HUES64 (cell line): ENCODE results near the gene GGACT. TPM values are rescaled to one million over a fixed set of nuclear protein-coding genes. Genes with fewer than 3 reads are reported as not detected.

ENCODE experiments used
- H3K27ac ChIP-seq: 2 replicates; pipeline ENCODE4 v1.7.0; 2013; ENCODE audit warnings: low read depth, low read length, inconsistent platforms
- H3K27me3 ChIP-seq: 2 replicates; pipeline ENCODE4 v1.6.1; 2013; ENCODE audit warnings: mild to moderate bottlenecking, low read length; ENCODE audit not compliant: insufficient read depth
- H3K36me3 ChIP-seq: 2 replicates; pipeline ENCODE4 v1.6.1; 2013; ENCODE audit warnings: mild to moderate bottlenecking, low read length; ENCODE audit not compliant: insufficient read depth
- H3K4me1 ChIP-seq: 2 replicates; pipeline ENCODE4 v1.6.1; 2013; ENCODE audit warnings: mild to moderate bottlenecking, low read length, moderate library complexity; ENCODE audit not compliant: insufficient read depth
- H3K4me3 ChIP-seq: 2 replicates; pipeline ENCODE4 v1.5.1; 2013; ENCODE audit warnings: mild to moderate bottlenecking, low read length, moderate library complexity
- H3K9ac ChIP-seq: 2 replicates; pipeline ENCODE4 v1.6.1; 2013; ENCODE audit warnings: mild to moderate bottlenecking, low read depth, low read length
- H3K9me3 ChIP-seq: 2 replicates; pipeline ENCODE4 v1.6.1; 2013; ENCODE audit warnings: low read depth, low read length; ENCODE audit not compliant: insufficient read depth
- WGBS: fragments of 150-250, 120-280 bp; methylation state at CpG from one replicate; pipeline ENCODE4 v1.1.7; 2013; ENCODE audit warnings: missing lambda C conversion rate; 5-methylcytosine and 5-hydroxymethylcytosine counted together
- polyA plus RNA-seq, 2 experiments: library from polyadenylated mRNA; stranded (reverse); fragments of 50-300 nt; gene quantifications; one replicate each; pipeline ENCODE4 v1.2.3, GENCODE V29; 2013

GGACT gene
- 1.1 TPM for polyA plus RNA-seq (2013, experiment 1 of 2)
- 2.1 TPM for polyA plus RNA-seq (2013, experiment 2 of 2)

- Histone ChIP-seq H3K9ac (peak within 1 kb of the TSS; percentile 74), H3K4me1 (no peaks in the 10 kb centered on the region), H3K9me3 (no peaks in the 10 kb centered on the region), H3K27me3 (peaks cover 7% of the 10 kb centered on the region), H3K36me3 (no peaks in the 10 kb centered on the region), H3K27ac (no peak within 1 kb of the TSS), H3K4me3 (peak within 1 kb of the TSS; percentile 71)
- 12% methylated on average over 82 of the region's 82 CpGs for WGBS
Measured at GRCh38 chr13:100588331-100589177, at the start of gene GGACT. Gene GGACT, minus strand, starts transcription at chr13:100588789. Its CDS starts 56,198 bp downstream, at chr13:100532591.

GRCh38 chr13:100637796-100638195 lies 49.2 kb upstream of the GGACT start:
- Histone ChIP-seq H3K4me3 (no peak overlapping the region), H3K9ac (no peak overlapping the region), H3K27me3 (no peaks in the 10 kb centered on the region), H3K36me3 (peaks cover 84% of the 10 kb centered on the region), H3K9me3 (no peaks in the 10 kb centered on the region), H3K4me1 (no peaks in the 10 kb centered on the region), H3K27ac (no peak overlapping the region)
- 93% methylated on average over 4 of the region's 5 CpGs for whole genome bisulfite sequencing

DNA sequence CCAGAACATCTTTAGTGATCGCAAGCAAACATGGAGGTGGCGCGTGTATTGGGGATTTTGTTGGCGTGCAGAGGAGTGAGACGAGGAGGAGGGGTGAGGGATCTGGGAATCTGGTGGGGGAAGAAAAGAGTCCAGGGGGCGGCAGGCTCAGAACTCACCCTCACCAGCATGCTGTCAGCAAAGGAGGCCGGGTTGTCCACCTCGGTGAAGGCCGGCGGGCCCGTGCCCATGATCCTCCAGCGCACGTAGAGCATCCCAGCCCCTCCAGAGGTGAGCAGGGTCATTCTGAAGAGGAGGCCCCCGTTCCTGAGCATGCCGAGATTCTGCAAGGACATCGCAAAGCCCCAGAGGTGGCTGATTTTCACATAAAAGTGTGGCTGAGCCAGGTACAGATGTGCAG lies 48.8 kb upstream of the GGACT start:
- no peak overlapping the region for H3K9ac ChIP-seq
- H3K36me3 ChIP-seq, result peaks cover 82% of the 10 kb centered on the region
- WGBS, result 93% methylated on average over 16 of the region's 16 CpGs

GRCh38 chr13:100636441-100636840 lies 47.9 kb upstream of the GGACT start:
- WGBS, result 92% methylated on average over 7 of the region's 7 CpGs

More for the DNA sequence above, 48.8 kb upstream of the GGACT start:
- no peaks in the 10 kb centered on the region for H3K27me3 ChIP-seq
- H3K4me1 ChIP-seq, result no peaks in the 10 kb centered on the region
- no peak overlapping the region for H3K4me3 ChIP-seq
- H3K27ac ChIP-seq, result no peak overlapping the region
- H3K9me3 ChIP-seq, result no peaks in the 10 kb centered on the region

GRCh38 chr13:100636004-100636403 lies 47.4 kb upstream of the GGACT start:
- no peak overlapping the region for H3K27ac ChIP-seq
- H3K9me3 ChIP-seq, result no peaks in the 10 kb centered on the region
- 93% methylated on average over 6 of the region's 7 CpGs for WGBS
- H3K4me1 ChIP-seq, result peaks cover 5% of the 10 kb centered on the region
- no peaks in the 10 kb centered on the region for H3K27me3 ChIP-seq
- H3K9ac ChIP-seq, result no peak overlapping the region
- no peak overlapping the region for H3K4me3 ChIP-seq
- peaks cover 82% of the 10 kb centered on the region for H3K36me3 ChIP-seq

More at GRCh38 chr13:100636441-100636840, 47.9 kb upstream of the GGACT start:
- Histone ChIP-seq H3K9ac (no peak overlapping the region), H3K4me3 (no peak overlapping the region), H3K27ac (no peak overlapping the region), H3K36me3 (peaks cover 83% of the 10 kb centered on the region), H3K27me3 (no peaks in the 10 kb centered on the region), H3K4me1 (peaks cover 1% of the 10 kb centered on the region; the same call in 1 of the 2 replicates), H3K9me3 (no peaks in the 10 kb centered on the region)

DNA sequence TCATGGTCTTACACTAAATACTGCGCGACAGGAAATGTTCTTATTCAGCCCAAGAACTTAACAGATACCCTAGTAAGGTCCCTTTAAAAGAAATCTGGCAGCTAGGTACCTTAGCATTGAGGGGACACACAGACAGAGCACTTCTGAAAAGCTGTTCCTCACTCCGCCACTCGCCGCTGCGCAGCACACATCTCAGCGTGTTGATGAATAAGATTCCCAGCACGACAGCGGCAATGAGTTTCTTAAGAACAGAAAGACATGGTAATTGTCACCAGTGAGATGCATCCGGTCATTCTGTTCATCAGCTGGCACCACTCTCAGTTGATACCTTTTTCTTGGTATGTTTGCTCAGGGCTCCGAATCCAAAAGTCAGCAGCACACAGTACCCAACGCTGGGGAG lies 46.1 kb upstream of the GGACT start:
- no peak overlapping the region for H3K4me3 ChIP-seq
- peaks cover 17% of the 10 kb centered on the region for H3K4me1 ChIP-seq
- H3K9me3 ChIP-seq, result no peaks in the 10 kb centered on the region
- 90% methylated on average over 12 of the region's 12 CpGs for WGBS
- H3K27ac ChIP-seq, result no peak overlapping the region
- peaks cover 83% of the 10 kb centered on the region for H3K36me3 ChIP-seq
- H3K9ac ChIP-seq, result no peak overlapping the region
- no peaks in the 10 kb centered on the region for H3K27me3 ChIP-seq

- H3K9me3 ChIP-seq, result no peaks in the 10 kb centered on the region
- H3K4me3 ChIP-seq, result no peak overlapping the region
- peaks cover 17% of the 10 kb centered on the region for H3K4me1 ChIP-seq
- H3K27ac ChIP-seq, result no peak overlapping the region
- H3K27me3 ChIP-seq, result no peaks in the 10 kb centered on the region
- no peak overlapping the region for H3K9ac ChIP-seq
- 64% methylated on average over 2 of the region's 2 CpGs for WGBS
- H3K36me3 ChIP-seq, result peaks cover 87% of the 10 kb centered on the region
Measured at GRCh38 chr13:100633461-100633860, 44.9 kb upstream of the GGACT start.

DNA sequence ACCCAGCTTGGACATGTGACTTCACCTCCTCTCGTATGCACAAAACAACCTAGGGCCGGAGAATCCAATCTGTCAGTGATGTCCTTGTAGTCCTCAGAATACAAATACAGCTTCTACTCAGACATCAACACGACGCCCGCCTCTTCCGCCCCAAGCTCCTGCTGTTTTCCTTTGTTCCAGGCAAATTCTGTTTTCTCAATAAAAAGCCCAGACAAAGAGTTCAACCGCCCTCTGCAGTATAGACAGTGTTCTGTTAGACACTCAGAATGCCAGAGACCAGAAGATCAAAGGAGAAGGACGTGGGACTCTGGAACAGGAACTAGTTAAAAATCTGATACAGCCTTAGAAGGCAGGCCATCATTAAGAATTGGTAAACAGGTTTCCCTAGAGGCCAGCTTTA lies 42.0 kb upstream of the GGACT start:
- Histone ChIP-seq H3K36me3 (peaks cover 79% of the 10 kb centered on the region), H3K27ac (peak overlapping the region; percentile 22; the same call in 1 of the 2 replicates), H3K4me1 (peaks cover 21% of the 10 kb centered on the region), H3K4me3 (no peak overlapping the region), H3K9ac (no peak overlapping the region), H3K27me3 (no peaks in the 10 kb centered on the region), H3K9me3 (no peaks in the 10 kb centered on the region)
- WGBS, result 52% methylated on average over 8 of the region's 8 CpGs

- 91% methylated on average over 15 of the region's 15 CpGs for WGBS
- Histone ChIP-seq H3K36me3 (peaks cover 73% of the 10 kb centered on the region), H3K27ac (no peak overlapping the region)
Measured at GRCh38 chr13:100627120-100627519, 38.5 kb upstream of the GGACT start.

DNA sequence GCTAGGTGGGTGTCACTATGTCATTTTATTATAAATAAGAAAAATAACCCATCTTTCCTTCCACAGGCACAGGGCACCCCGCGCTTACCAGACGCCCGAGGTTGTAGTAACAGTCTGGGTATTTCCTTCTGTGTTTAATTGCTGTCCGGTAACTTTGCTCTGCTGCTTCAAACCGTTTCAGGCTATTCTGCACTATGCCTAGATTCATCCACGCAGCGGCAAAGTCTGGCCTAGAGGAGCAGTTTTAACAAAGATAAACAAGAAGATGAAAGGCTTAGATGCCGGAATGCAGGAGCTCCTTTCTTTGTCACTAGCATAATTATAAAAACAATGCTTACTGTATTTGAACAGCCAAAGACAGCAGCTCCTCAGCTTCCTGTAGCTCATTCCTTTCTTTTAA lies 36.9 kb upstream of the GGACT start:
- H3K36me3 ChIP-seq, result peaks cover 74% of the 10 kb centered on the region
- H3K9me3 ChIP-seq, result no peaks in the 10 kb centered on the region; the same call in 1 of the 2 replicates
- no peak overlapping the region for H3K9ac ChIP-seq
- 79% methylated on average over 9 of the region's 9 CpGs for WGBS
- H3K4me1 ChIP-seq, result peaks cover 20% of the 10 kb centered on the region
- 0 out of 2 replicates have a peak overlapping the region, but pooled peaks have one; percentile 13 for H3K27ac ChIP-seq
- H3K4me3 ChIP-seq, result no peak overlapping the region
- no peaks in the 10 kb centered on the region for H3K27me3 ChIP-seq

More at GRCh38 chr13:100627120-100627519, 38.5 kb upstream of the GGACT start:
- no peaks in the 10 kb centered on the region for H3K9me3 ChIP-seq
- no peak overlapping the region for H3K9ac ChIP-seq
- H3K27me3 ChIP-seq, result no peaks in the 10 kb centered on the region
- peaks cover 31% of the 10 kb centered on the region for H3K4me1 ChIP-seq
- no peak overlapping the region for H3K4me3 ChIP-seq

DNA sequence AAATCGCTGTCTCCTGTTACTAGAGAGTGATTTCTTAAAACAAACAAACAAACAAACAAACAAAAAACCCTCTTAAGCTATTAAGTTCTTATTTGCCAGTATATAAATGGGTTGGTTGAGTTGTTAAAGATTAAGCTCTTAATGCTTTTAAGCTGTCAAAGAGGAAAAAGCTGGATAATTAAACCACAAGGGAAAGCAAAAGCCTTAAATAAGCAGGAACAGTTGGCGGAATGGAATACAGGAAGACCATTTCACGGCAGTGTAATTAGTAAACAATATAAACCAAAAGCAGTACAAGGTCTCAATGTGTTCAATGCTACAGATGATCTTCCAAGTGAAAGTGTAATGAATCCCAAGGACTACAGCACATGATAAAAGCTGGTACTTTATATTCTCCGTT lies 32.2 kb upstream of the GGACT start:
- Histone ChIP-seq H3K9me3 (peaks cover 25% of the 10 kb centered on the region), H3K27ac (no peak overlapping the region)
- WGBS, result 97% methylated on average over 4 of the region's 4 CpGs

More for the DNA sequence above, 32.2 kb upstream of the GGACT start:
- no peak overlapping the region for H3K4me3 ChIP-seq
- peaks cover 12% of the 10 kb centered on the region for H3K4me1 ChIP-seq
- peaks cover 50% of the 10 kb centered on the region for H3K36me3 ChIP-seq
- H3K9ac ChIP-seq, result no peak overlapping the region
- no peaks in the 10 kb centered on the region for H3K27me3 ChIP-seq
